ENCODE results near the gene SFXN1. TPM values are rescaled to one million over a fixed set of nuclear protein-coding genes. Genes with fewer than 3 reads are reported as not detected.

SFXN1 gene
- total and polyA plus RNA-seq, 2 experiments from 2014 or later, result 50.3 to 96.4 TPM

DNA sequence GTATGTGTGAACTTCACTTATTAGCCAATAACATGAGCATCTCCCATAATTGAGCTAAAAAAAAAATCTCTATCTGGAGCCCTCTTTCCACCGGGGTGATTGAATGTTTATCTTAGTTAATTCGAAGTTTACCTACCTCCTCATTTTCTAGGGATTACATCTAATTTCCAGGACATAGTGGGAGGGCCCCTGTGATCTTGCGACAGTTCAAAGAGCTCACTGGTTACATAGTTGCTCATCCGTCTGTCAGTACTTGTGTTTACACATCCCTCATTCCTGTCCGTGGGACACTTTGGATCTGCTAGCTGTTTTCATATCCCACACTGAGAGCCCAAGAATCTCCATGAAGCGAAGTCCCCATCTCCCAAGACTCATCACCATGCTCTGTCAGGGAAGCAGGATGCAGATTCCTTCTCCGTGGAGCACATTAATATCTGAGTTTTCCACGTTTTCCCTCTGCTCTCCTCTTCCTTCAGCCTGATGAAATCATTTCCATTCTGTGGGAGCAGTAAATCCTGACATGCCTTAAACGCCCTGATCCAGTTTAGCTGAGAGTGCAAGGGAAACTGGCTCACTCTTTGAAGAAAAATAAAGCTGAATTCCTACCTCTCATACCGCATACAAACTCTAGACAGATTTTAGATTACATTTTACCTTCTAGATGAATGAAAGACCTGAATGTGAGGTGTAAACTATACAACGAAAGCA lies 10.2 kb upstream of the SFXN1 start:
- H3K79me2 ChIP-seq (ENCODE audit: insufficient read depth), result no peaks in the 10 kb centered on the region
- H3K9me2 ChIP-seq (ENCODE audit: insufficient read depth), result no peaks in the 10 kb centered on the region
- no peak overlapping the region for H3K9ac ChIP-seq
- no peaks in the 10 kb centered on the region for H3K36me3 ChIP-seq (ENCODE audit: low read depth)
- no peaks in the 10 kb centered on the region for H4K20me1 ChIP-seq (ENCODE audit: insufficient read depth)
- no peaks in the 10 kb centered on the region for H3F3A ChIP-seq (ENCODE audit: insufficient read depth)
- H3K4me2 ChIP-seq (ENCODE audit: unreplicated experiment), result no peak overlapping the region
- WGBS, 2 experiments (ENCODE audit: low coverage in 1 of 2, low lambda C conversion rate in 2 of 2, missing lambda C conversion rate in 2 of 2), result 22 to 23% methylated on average over 11 of the region's 11 CpGs
- H3K27me3 ChIP-seq (replicated peaks; ENCODE audit: insufficient read depth), result peaks cover 27% of the 10 kb centered on the region
- in situ Hi-C loops (cut with MboI), result no loop called here
- TF ChIP-seq EZH2 (IDR thresholded peaks at IDR 0.05; ENCODE audit: insufficient read depth, poor library complexity, severe bottlenecking) (no peak), EZH2phosphoT487 (IDR thresholded peaks at IDR 0.05; ENCODE audit: insufficient read depth, low read depth) (no peak)
- no peak overlapping the region for H3K4me3 ChIP-seq
- no peaks in the 10 kb centered on the region for H3K4me1 ChIP-seq (ENCODE audit: insufficient read depth)
- no peak overlapping the region for H2AFZ ChIP-seq
- H3K27ac ChIP-seq, result no peak overlapping the region
- DNase-seq, result no peak
- H3K9me3 ChIP-seq (ENCODE audit: low read depth), result no peaks in the 10 kb centered on the region

GRCh38 chr5:175468892-175469291 lies 9.5 kb upstream of the SFXN1 start:
- H3K27ac ChIP-seq, result no peak overlapping the region
- no peak for DNase-seq
- in situ Hi-C loops (cut with MboI), result no loop called here

GRCh38 chr5:175469916-175470315 lies 8.4 kb upstream of the SFXN1 start:
- no peak overlapping the region for H3K4me3 ChIP-seq
- TF ChIP-seq EZH2phosphoT487 (IDR thresholded peaks at IDR 0.05; ENCODE audit: insufficient read depth, low read depth) (no peak), EZH2 (IDR thresholded peaks at IDR 0.05; ENCODE audit: insufficient read depth, poor library complexity, severe bottlenecking) (no peak)
- DNase-seq, result no peak
- no peaks in the 10 kb centered on the region for H4K20me1 ChIP-seq (ENCODE audit: insufficient read depth)
- H3K79me2 ChIP-seq (ENCODE audit: insufficient read depth), result no peaks in the 10 kb centered on the region
- H3K9me2 ChIP-seq (ENCODE audit: insufficient read depth), result no peaks in the 10 kb centered on the region
- no peak overlapping the region for H3K9ac ChIP-seq
- no peak overlapping the region for H3K27ac ChIP-seq
- H2AFZ ChIP-seq, result no peak overlapping the region
- H3K4me1 ChIP-seq (ENCODE audit: insufficient read depth), result no peaks in the 10 kb centered on the region
- WGBS, 2 experiments (ENCODE audit: low coverage in 1 of 2, low lambda C conversion rate in 2 of 2, missing lambda C conversion rate in 2 of 2), result 23 to 24% methylated on average over 3 of the region's 3 CpGs
- in situ Hi-C loops (cut with MboI), result no loop called here
- no peaks in the 10 kb centered on the region for H3K9me3 ChIP-seq (ENCODE audit: low read depth)
- peaks cover 38% of the 10 kb centered on the region for H3K27me3 ChIP-seq (replicated peaks; ENCODE audit: insufficient read depth)
- no peak overlapping the region for H3K4me2 ChIP-seq (ENCODE audit: unreplicated experiment)
- no peaks in the 10 kb centered on the region for H3F3A ChIP-seq (ENCODE audit: insufficient read depth)
- no peaks in the 10 kb centered on the region for H3K36me3 ChIP-seq (ENCODE audit: low read depth)

More at GRCh38 chr5:175468892-175469291, 9.5 kb upstream of the SFXN1 start:
- H3K9me3 ChIP-seq (ENCODE audit: low read depth), result no peaks in the 10 kb centered on the region
- no peaks in the 10 kb centered on the region for H4K20me1 ChIP-seq (ENCODE audit: insufficient read depth)
- WGBS, 2 experiments (ENCODE audit: low coverage in 1 of 2, low lambda C conversion rate in 2 of 2, missing lambda C conversion rate in 2 of 2), result 80 to 84% methylated on average over 1 of the region's 1 CpG
- no peak overlapping the region for H3K9ac ChIP-seq
- H3K4me3 ChIP-seq, result no peak overlapping the region
- H3K79me2 ChIP-seq (ENCODE audit: insufficient read depth), result no peaks in the 10 kb centered on the region
- H3K27me3 ChIP-seq (replicated peaks; ENCODE audit: insufficient read depth), result peaks cover 29% of the 10 kb centered on the region
- H3K4me2 ChIP-seq (ENCODE audit: unreplicated experiment), result no peak overlapping the region
- no peaks in the 10 kb centered on the region for H3K9me2 ChIP-seq (ENCODE audit: insufficient read depth)
- no peaks in the 10 kb centered on the region for H3F3A ChIP-seq (ENCODE audit: insufficient read depth)
- H2AFZ ChIP-seq, result no peak overlapping the region
- H3K36me3 ChIP-seq (ENCODE audit: low read depth), result no peaks in the 10 kb centered on the region
- TF ChIP-seq EZH2 (IDR thresholded peaks at IDR 0.05; ENCODE audit: insufficient read depth, poor library complexity, severe bottlenecking) (no peak), EZH2phosphoT487 (IDR thresholded peaks at IDR 0.05; ENCODE audit: insufficient read depth, low read depth) (no peak)
- H3K4me1 ChIP-seq (ENCODE audit: insufficient read depth), result no peaks in the 10 kb centered on the region

DNA sequence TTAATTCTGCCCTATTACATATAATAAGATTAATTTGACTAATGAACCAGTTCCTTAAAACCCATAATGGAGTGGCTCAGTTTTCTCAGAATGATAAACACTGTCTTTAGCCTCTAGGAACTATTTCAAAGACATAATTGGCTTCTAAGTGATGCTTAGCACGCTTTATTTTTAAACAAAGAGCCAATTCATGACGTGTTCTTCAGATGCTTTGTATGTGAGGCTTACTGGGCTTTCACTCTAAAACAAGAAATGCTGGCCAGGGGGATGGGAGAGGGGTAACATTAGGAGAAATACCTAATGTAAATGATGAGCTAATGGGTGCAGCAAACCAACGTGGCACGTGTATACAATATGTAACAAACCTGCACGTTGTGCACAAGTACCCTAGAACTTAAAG lies 7.6 kb upstream of the SFXN1 start:
- Histone ChIP-seq H3K79me2 (ENCODE audit: insufficient read depth) (no peaks in the 10 kb centered on the region), H3K9me3 (ENCODE audit: low read depth) (no peaks in the 10 kb centered on the region), H3K4me1 (ENCODE audit: insufficient read depth) (no peaks in the 10 kb centered on the region), H4K20me1 (ENCODE audit: insufficient read depth) (no peaks in the 10 kb centered on the region), H3K27me3 (replicated peaks; ENCODE audit: insufficient read depth) (peaks cover 44% of the 10 kb centered on the region), H3K9me2 (ENCODE audit: insufficient read depth) (no peaks in the 10 kb centered on the region), H3K4me2 (ENCODE audit: unreplicated experiment) (no peak overlapping the region), H3F3A (ENCODE audit: insufficient read depth) (no peaks in the 10 kb centered on the region), H3K27ac (no peak overlapping the region), H2AFZ (no peak overlapping the region), H3K4me3 (no peak overlapping the region), H3K36me3 (ENCODE audit: low read depth) (no peaks in the 10 kb centered on the region), H3K9ac (no peak overlapping the region)
- DNase-seq, result no peak
- in situ Hi-C loops (cut with MboI), result no loop called here
- TF ChIP-seq EZH2 (IDR thresholded peaks at IDR 0.05; ENCODE audit: insufficient read depth, poor library complexity, severe bottlenecking), result no peak
- no peak for TF ChIP-seq EZH2phosphoT487 (IDR thresholded peaks at IDR 0.05; ENCODE audit: insufficient read depth, low read depth)
- WGBS, 2 experiments (ENCODE audit: low coverage in 1 of 2, low lambda C conversion rate in 2 of 2, missing lambda C conversion rate in 2 of 2), result 16 to 18% methylated on average over 5 of the region's 5 CpGs
